SU-DHL-6 (cell line): Measurements from ENCODE around the gene ARHGAP26.

Source experiments
- CTCF ChIP-seq: fragments of 200-600 bp; sonication (generic); IDR thresholded peaks from one replicate; pipeline ENCODE4 v1.5.1; 2017; ENCODE audit warnings: antibody characterized with exemption, mild to moderate bottlenecking, low read length, moderate library complexity; ENCODE audit not compliant: insufficient read depth, poor library complexity, severe bottlenecking
- EZH2phosphoT487 ChIP-seq: fragments of 200-600 bp; sonication (generic), shearing (Covaris generic); conservative IDR thresholded peaks from 2 replicates; pipeline ENCODE4 v1.6.1; 2018; ENCODE audit warnings: mild to moderate bottlenecking, antibody characterized with exemption, low read length, moderate library complexity, mixed read lengths

- no peak for TF ChIP-seq CTCF
- TF ChIP-seq EZH2phosphoT487: no peak
These were observed 447.1 kb downstream of the ARHGAP26 start for GRCh38 chr5:143217065-143217803.
